HG03521 (cell line): Measurements from ENCODE around the gene RBM5.

Experiments used
- ATAC-seq: cut with Tn5 transposase; IDR thresholded peaks from one replicate; pipeline ENCODE4 v1.9.1; 2021; ENCODE audit warnings: mild to moderate bottlenecking, moderate library complexity; ENCODE audit not compliant: unreplicated experiment

The RBM5 gene

DNA sequence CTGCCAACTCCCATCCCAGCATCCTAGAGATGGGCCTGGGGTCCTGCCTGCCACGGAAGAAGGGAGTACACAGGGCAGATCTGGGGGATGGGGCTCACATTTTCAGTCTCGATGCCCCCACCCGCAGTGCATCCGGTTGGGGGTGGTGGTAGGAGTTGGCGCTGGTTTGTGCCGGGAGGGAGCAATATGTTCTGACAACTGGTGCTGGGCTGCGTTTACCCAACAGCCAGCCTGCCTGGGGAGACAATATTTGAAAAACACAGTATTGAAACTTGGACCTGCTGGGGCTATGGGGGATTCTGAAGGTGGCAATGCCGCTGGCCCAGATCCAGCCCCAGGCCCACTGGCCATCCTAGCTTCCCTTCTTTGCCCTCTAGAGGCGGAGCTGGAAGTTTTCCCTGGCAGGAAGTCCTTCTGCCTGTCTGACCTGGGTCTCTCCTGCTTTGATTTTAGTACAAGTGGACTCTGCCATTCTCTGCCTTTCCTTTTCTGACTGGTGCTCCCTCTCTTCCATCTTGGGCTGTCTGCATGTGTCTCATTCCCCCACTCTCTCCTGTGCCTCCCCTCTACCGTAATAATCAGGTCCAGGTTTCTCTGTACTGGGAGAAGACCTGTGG is 69.9 kb downstream of the RBM5 start:
- ATAC-seq = no peak

DNA sequence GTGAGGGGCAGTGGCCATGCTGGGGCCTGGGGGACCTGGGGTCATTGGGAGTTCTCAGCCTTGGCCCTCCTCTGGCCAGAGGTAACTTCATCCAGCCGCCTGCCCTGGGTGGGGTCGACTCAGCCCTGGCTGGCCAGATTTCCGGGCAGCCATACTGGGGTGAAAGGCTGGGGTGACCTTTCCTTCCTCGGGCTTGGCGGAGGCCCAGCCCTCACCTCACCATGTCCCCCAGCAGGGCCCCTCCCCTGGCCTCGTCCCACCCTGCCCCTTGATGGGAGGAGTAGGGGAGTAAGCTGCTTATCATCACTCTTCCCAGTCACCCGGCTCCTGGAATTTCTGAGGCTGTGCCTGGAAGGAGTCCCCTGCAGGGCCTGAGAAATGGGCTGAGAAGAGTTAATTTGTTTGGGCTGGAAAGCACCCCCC is 71.9 kb downstream of the RBM5 start:
- no peak for ATAC-seq

DNA sequence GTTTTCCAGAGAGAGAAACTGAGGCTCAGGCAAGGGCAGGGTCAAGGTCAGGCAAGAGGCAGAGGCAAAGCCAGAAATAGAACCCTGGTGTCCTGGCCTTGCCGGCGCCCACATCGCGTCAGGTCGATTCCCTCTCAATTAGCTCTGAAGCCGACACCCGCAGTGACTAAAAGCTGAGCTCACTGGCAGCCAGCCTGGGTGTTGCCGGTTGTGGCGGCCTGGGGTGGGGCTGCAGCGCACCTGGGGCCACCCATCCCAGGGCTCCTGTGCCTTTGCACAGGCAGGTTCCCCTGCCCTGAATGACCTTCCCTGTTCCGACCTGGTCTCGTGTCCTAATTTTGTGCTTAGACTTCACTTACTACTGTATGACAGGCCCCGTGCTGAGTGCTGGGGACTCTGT is 72.6 kb downstream of the RBM5 start:
- ATAC-seq = no peak

DNA sequence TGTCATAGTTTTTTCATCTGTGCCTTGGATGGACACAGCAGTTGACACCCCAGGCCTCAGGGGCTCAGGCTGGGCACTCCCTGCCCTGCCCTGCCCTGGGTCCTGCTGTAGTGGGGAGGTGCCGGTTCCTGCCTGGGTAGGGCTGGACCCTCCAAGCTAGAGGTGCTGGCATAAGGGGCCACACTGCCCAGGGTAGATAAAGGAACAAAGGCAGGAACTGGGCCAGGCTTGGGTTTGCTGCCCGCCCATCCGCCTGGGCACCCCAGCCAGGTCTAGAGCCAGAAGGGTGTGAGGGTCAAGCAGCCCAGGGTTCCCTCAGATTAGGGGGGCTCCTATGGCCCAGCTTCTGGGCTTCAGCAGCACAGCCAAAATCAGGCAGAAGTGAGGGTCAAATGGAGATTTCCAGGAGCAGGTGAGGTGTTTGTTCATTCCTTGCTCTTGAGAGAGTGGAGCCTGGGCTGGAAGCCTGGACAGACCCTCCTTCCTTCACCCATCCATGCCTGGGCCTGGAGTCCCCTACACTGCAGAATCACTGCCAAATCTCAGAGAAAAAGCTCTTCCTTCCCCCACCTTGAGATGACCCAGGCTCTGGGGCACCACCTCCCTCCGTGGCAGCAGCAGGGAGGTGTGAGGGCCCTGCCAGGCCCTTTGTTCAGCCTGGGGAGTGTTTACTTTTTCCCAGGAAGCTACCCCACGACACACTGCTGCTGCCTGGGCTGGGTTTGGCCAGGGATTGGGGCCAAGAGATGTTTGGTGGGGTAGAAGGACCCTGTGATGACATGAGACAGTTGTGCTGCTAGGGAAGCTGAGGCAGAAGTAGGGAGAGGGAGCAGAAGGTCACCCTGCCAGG is 73.5 kb downstream of the RBM5 start:
- ATAC-seq = no peak

DNA sequence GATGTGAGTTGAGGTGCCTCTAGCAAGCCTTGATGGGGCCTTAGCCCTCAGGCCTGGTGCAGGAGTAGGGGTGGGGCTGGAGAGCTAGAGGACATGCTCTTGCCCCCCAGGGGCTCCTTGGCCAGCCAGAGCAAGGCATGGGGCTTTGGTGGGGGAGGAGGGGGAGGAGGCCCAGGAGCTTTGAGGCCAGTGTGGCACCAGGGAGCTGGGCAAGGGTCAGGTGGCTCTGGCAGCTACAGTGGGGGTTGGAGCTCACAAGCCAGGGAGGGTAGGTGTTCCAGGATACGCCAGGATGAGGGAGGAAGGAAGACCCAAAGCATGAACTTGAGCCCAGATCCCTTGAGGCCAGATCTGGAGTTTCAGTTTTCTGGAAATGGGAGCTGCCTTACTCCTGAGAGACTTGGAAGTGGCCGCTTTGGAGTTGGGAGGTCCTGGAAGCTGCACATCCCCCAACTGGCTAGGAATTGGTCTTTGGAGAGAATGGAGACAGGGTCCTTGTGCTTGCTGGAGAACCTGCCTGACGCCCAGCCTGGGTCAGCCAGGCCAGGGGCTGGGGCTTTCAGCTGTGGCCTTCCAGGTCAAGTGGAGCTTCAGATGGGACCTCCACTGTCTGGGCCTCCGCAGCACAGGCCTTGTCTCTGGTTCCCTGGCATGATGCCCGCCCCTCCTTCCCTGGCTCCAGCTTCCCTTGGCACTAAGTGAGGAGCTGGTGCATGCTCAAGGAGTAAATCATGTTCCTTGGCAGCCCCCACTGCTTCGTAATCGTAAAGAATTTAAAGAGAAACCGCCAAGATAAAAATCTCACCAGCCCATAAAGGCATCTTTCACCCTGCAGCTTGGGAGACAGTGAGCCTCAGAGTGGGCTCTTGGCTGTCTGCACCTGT is 75.1 kb downstream of the RBM5 start:
- no peak for ATAC-seq

DNA sequence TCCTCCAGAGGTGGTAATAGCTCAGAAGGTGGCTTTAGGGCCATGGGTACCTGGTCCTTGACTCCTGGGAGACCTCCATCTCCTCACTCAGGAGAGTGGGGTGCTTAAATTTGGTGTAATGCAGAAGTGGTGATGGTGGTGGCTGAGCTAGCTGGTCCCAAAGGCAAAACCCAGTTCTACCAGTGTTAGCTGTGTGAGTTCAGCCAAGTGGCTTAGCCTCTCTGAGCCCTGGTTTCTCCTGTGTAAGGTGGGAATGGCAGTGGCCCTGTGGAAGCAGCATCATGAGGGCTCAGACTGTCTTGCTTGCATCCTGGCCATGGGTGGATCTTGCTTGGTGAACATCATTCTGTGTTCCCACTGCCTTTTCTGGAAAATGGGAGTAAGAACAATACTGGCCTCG is 75.8 kb downstream of the RBM5 start:
- ATAC-seq = no peak

DNA sequence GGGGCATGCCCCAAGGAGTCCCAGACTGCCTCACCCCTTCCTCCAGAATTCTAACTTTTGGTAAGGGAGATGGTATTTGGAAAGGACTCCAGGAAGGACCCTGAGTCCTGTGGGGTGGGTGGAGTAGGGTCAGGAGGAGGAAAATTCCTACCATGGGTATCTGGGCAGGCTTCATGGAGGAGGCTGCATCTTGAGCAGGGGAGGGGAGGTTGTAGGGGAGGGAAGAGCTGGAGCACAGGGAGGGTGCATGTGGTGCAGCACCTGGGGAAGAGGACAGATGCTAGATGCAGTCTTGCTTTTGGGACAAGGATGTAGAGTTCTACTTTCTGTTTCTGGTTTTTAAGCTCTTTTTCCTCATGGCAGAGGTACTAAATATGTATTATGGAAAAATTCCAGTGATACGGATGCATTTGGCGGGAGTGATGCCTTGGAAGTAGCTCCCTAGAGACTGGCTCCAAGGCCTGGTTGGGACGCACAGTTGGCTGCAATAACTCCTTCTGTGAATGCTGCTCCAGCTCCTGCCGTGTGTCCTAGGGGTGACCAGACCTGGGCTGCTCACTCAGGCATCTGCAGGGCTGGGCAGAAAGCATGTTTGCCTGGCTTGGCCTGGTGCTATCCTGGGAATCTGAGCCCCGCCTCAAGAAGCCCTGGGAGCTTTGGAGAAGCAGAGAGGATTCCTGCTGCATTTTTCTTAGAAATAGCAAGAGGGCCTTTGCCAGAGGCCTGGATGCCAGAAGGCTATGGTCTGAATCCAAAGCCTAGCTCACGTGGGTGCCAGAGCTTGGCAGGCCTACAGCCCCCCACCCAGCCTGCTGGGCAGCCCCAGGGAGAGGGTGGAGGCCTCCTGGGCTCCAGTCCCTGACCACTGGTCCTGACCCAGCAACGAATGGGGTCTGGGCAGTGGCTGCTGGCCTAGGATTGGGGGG is 76.5 kb downstream of the RBM5 start:
- no peak for ATAC-seq

DNA sequence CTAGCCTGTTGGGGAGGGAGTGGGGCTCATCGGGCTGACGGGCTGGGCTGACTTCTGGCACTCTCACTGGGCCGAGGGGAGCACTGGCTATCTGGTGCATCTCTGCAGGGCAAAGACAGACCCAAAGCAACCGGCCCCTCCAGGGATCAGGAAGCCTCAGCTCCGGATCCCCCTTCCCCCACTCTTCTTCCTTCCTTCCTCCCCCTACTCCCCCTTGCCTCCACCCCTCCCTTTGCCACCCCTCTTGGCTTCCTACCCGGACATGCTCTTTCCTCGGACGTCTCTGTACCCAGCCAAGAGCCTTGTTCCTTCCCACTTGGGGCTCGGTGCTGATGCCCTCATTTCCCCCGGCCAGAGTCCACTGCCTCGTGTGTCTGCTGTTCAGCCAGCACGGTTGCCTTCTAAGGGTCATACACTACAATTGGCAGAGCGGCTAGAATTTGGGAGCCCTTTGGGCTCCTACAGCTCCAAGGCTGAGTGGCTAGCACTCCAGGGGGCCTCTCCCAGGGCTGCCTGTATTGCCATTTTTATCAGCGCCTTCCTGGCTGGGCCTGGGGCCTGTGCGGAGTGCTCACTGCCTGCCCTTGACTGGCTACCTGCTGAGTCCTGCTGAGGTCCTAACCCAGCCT is 77.3 kb downstream of the RBM5 start:
- no peak for ATAC-seq

DNA sequence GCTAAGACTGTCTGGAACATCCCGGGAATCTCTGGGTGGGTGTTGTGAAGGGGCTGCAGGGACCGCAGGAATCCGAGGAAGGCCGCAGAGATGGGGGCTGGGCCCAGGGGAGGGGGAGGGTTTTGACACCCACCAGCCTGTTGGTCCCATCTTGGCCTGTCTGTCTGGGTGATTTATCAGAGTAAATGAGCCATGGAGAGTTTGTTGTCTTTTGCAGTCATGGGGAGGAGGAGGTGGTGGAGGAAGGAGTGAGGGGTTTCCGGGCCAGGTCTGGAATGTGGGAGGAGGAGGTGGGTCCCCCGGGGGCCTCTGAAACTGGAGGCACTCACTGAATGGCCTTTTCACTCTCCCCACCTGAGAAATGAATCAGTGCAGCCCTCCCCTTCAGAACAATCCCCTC is 77.9 kb downstream of the RBM5 start:
- no peak for ATAC-seq

DNA sequence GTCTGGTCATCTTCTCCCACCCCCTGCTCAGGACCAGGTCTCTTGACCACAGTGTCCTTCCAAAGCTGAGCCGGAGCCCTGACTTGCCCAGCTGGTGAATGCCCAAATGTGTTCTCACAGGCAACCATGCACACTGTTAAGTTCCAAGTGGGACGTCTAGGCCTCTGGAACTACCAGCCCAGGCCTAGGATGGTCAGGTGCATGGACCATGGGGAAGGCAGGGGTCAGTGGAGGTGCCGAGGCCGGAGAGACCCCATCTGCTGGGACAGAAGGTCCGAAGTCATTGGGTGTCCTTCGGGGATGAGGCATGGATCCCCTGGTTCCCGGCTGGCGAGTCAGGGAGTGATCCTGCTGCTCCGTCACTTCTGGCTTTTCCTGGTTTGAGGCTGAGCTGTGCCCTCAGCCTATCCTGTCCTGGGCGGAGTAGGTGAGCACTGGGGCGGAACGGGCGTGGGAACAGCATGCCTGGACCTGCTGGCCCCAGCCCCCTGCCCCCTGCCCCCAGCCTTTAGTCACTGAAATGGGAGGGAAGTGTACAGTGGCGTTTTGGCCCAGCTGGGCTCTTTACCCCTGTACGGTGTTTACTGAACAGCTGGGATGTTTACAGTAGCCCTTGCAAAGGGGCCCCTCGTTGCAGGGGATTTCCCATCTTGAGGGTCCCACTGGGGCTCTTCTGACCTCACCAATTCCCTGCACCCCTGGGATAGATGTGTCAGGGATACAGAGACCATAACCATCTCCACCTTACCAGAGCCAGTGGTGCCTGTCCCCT is 78.5 kb downstream of the RBM5 start:
- no peak for ATAC-seq

DNA sequence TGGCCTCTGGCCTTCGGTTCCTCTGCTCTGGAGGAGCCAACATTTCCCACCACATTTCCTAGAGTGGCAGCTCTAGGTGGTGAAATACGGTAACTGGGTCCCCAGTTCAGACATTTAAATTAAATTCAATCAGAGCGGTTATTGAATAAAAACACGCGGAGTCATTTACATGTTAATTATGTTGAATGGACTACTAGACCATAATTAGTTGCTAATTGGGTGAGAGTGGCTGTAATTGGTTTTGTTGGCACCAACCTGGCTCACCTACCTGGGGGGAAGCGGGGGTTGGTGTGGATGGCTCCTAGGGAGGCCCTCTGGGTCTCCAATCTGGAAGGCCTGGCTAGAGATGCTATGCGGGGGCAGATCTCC is 79.1 kb downstream of the RBM5 start:
- no peak for ATAC-seq

DNA sequence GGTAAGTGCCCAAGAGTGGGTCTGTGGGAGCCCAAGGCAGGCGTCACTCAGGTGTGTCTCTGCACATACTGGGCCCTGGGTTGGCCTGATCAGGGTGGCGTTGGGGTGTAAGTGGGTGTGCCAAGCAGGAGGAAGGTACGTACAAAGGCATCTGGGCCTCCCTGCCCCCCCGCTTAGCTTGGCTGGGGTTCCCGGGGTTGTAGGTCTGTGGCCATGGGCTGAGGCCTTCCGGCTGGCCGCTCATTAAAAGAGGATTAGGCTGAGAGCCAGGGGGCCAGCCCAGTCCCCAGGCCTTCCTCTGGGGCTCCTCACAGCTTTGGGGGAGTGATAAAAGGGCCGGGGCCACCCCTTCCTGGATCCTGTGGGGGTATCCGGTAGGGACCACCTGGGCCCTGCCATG is 79.7 kb downstream of the RBM5 start:
- no peak for ATAC-seq
